HL-60 (cell line): ENCODE results near the gene COX10.
"Not testable (repeated sequence)": the region's sequence is repeated elsewhere in the genome, so short reads cannot be mapped to it uniquely, and the experiment has no call there.

Source experiments
- DNase-seq, 2 experiments: peaks; one replicate each; pipeline ENCODE4 v3.0.0-alpha.2; 2010 to 2020; ENCODE audit warnings: low read depth in 1 of 2, low spot score in 1 of 2
- H3K27ac ChIP-seq: fragments of 250-450 bp; sonication (Bioruptor Pico); replicated peaks from 2 replicates; pipeline ENCODE4 v1.5.1; 2020; ENCODE audit warnings: mild to moderate bottlenecking, moderate library complexity
- H3K27me3 ChIP-seq: fragments of 250-450 bp; sonication (Bioruptor Pico); 2 replicates; pipeline ENCODE4 v1.5.1; 2021; ENCODE audit warnings: mild to moderate bottlenecking, moderate library complexity; ENCODE audit not compliant: insufficient read depth, poor library complexity, severe bottlenecking
- H3K4me3 ChIP-seq: replicated peaks from 2 replicates; pipeline ENCODE4 v1.5.1; 2011; ENCODE audit warnings: mild to moderate bottlenecking, control low read depth, low read length; ENCODE audit not compliant: insufficient read depth
- CTCF ChIP-seq: IDR thresholded peaks from one replicate; pipeline ENCODE4 v1.5.1; 2011; ENCODE audit warnings: low read length, control low read depth, inconsistent platforms; ENCODE audit not compliant: insufficient read depth
- GABPA ChIP-seq: IDR thresholded peaks from 2 replicates; pipeline ENCODE4 v1.6.1; 2012; ENCODE audit warnings: low read depth
- POLR2AphosphoS5 ChIP-seq: IDR thresholded peaks from 2 replicates; pipeline ENCODE4 v1.6.1; 2012; ENCODE audit warnings: low read depth
- REST ChIP-seq: IDR thresholded peaks from 2 replicates; pipeline ENCODE4 v1.6.1; 2012; ENCODE audit warnings: low read depth; ENCODE audit not compliant: insufficient replicate concordance
- SPI1 ChIP-seq: IDR thresholded peaks from 2 replicates; pipeline ENCODE4 v1.6.1; 2012; ENCODE audit warnings: low read depth, mild to moderate bottlenecking, borderline replicate concordance

The COX10 gene

GRCh38 chr17:14168582-14168981 is 99.3 kb downstream of the COX10 start:
- TF ChIP-seq POLR2AphosphoS5: no peak
- no peak for TF ChIP-seq REST
- no peak for TF ChIP-seq GABPA
- TF ChIP-seq CTCF: no peak
- TF ChIP-seq SPI1: no peak
- DNase-seq: no peak
- Histone ChIP-seq H3K27ac (no peak overlapping the region), H3K4me3 (no peak overlapping the region), H3K27me3 (no peaks in the 10 kb centered on the region)

- no peak overlapping the region for H3K4me3 ChIP-seq
- no peak for DNase-seq
Measured at GRCh38 chr17:14169287-14169686, 100.0 kb downstream of the COX10 start.

GRCh38 chr17:14169901-14170300 is 100.6 kb downstream of the COX10 start:
- no peak for TF ChIP-seq REST
- TF ChIP-seq SPI1: no peak
- no peak for TF ChIP-seq CTCF
- no peak for TF ChIP-seq POLR2AphosphoS5
- no peak for TF ChIP-seq GABPA

More at GRCh38 chr17:14169287-14169686, 100.0 kb downstream of the COX10 start:
- Histone ChIP-seq H3K27me3 (no peaks in the 10 kb centered on the region), H3K27ac (no peak overlapping the region)
- TF ChIP-seq CTCF (no peak), SPI1 (no peak), POLR2AphosphoS5 (no peak), REST (no peak), GABPA (no peak)

GRCh38 chr17:14176989-14177388 is 107.7 kb downstream of the COX10 start:
- not testable (repeated sequence) for H3K4me3 ChIP-seq, H3K27ac ChIP-seq, DNase-seq, H3K27me3 ChIP-seq

More at GRCh38 chr17:14169901-14170300, 100.6 kb downstream of the COX10 start:
- no peaks in the 10 kb centered on the region for H3K27me3 ChIP-seq
- H3K27ac ChIP-seq: no peak overlapping the region
- H3K4me3 ChIP-seq: no peak overlapping the region
- DNase-seq: no peak

GRCh38 chr17:14177801-14178200 is 108.5 kb downstream of the COX10 start:
- H3K4me3 ChIP-seq, H3K27ac ChIP-seq, DNase-seq, H3K27me3 ChIP-seq: not testable (repeated sequence)

GRCh38 chr17:14179951-14180350 is 110.6 kb downstream of the COX10 start:
- not testable (repeated sequence) for H3K27ac ChIP-seq, DNase-seq, H3K27me3 ChIP-seq, H3K4me3 ChIP-seq
